IMR-90 (cell line): ENCODE data around the gene NME7. TPM values are rescaled to one million over a fixed set of nuclear protein-coding genes. Genes with fewer than 3 reads are reported as not detected.

ENCODE experiments used
- ATAC-seq: fragments of 200-7000 bp; cut with Tn5 transposase; 2 replicates; pipeline ENCODE4 v1.9.1; 2020; ENCODE audit warnings: low read depth, mild to moderate bottlenecking, moderate library complexity
- BruUV-seq: library from RNA; stranded (reverse); fragments of 400-500 nt; replicated peaks from 2 replicates; lab custom pipeline; 2021; lab: Mats Ljungman, UMichigan
- CTCF ChIA-PET: fragments of 300-600 bp; formaldehyde crosslinking; extraction: SDS; loops from one replicate; lab custom pipeline; 2021; ENCODE audit warnings: antibody characterized with exemption; lab: Yijun Ruan, JAX
- POLR2A ChIA-PET: fragments of 300-600 bp; sonication (Branson Sonifier 250); formaldehyde crosslinking; loops from one replicate; lab custom pipeline; 2022; ENCODE audit warnings: antibody characterized with exemption; ENCODE audit not compliant: unreplicated experiment; lab: Charles Lee
- DNase-seq: peaks from one replicate; pipeline ENCODE4 v3.0.0; 2013
- H2AFZ ChIP-seq: replicated peaks from 2 replicates; pipeline ENCODE3; 2013; ENCODE audit warnings: low read length, mild to moderate bottlenecking; ENCODE audit not compliant: poor library complexity
- H2AK5ac ChIP-seq: 2 replicates; pipeline ENCODE4 v1.6.1; 2013; ENCODE audit warnings: low read depth, low read length, inconsistent platforms
- H2AK9ac ChIP-seq: replicated peaks from 2 replicates; pipeline ENCODE3; 2013; ENCODE audit warnings: mild to moderate bottlenecking, low read depth, low read length, moderate library complexity; ENCODE audit not compliant: poor library complexity
- H2BK120ac ChIP-seq: 2 replicates; pipeline ENCODE4 v1.6.1; 2013; ENCODE audit warnings: low read depth, low read length, inconsistent platforms
- H2BK15ac ChIP-seq: 3 replicates; pipeline ENCODE4 v1.6.1; 2013; ENCODE audit warnings: low read depth, low read length, inconsistent platforms
- H2BK20ac ChIP-seq: 2 replicates; pipeline ENCODE4 v1.6.1; 2013; ENCODE audit warnings: low read depth, mild to moderate bottlenecking, inconsistent platforms, low read length, moderate library complexity
- H2BK5ac ChIP-seq: 2 replicates; pipeline ENCODE4 v1.6.1; 2013; ENCODE audit warnings: mild to moderate bottlenecking, low read depth, low read length, inconsistent platforms; ENCODE audit not compliant: poor library complexity, severe bottlenecking
- H3K14ac ChIP-seq: replicated peaks from 2 replicates; pipeline ENCODE4 v1.6.1; 2013; ENCODE audit warnings: low read depth, low read length, inconsistent platforms
- H3K18ac ChIP-seq: 2 replicates; pipeline ENCODE4 v1.6.1; 2013; ENCODE audit warnings: low read depth, low read length, control low read depth
- H3K23ac ChIP-seq: 2 replicates; pipeline ENCODE4 v1.6.1; 2013; ENCODE audit warnings: low read depth, low read length, inconsistent platforms
- H3K27ac ChIP-seq: 2 replicates; pipeline ENCODE4 v1.5.1; 2013; ENCODE audit warnings: mild to moderate bottlenecking, control low read depth, low read length; ENCODE audit not compliant: insufficient read depth
- H3K27me3 ChIP-seq: 2 replicates; pipeline ENCODE4 v1.6.1; 2013; ENCODE audit warnings: low read length; ENCODE audit not compliant: control insufficient read depth, insufficient read depth
- H3K36me3 ChIP-seq: 2 replicates; pipeline ENCODE4 v1.6.1; 2013; ENCODE audit warnings: low read length, mixed read lengths; ENCODE audit not compliant: control insufficient read depth, insufficient read depth
- H3K4ac ChIP-seq: 2 replicates; pipeline ENCODE4 v1.6.1; 2013; ENCODE audit warnings: low read depth, low read length, inconsistent platforms
- H3K4me1 ChIP-seq: 2 replicates; pipeline ENCODE4 v1.6.1; 2013; ENCODE audit warnings: low read length, mixed read lengths; ENCODE audit not compliant: control insufficient read depth, insufficient read depth
- H3K4me2 ChIP-seq: 2 replicates; pipeline ENCODE4 v1.6.1; 2013; ENCODE audit warnings: low read depth, mild to moderate bottlenecking, control low read depth, low read length, moderate library complexity
- H3K4me3 ChIP-seq: 2 replicates; pipeline ENCODE4 v1.5.1; 2013; ENCODE audit warnings: low read depth, mild to moderate bottlenecking, control low read depth, low read length, moderate library complexity; ENCODE audit not compliant: insufficient read depth
- H3K56ac ChIP-seq: 2 replicates; pipeline ENCODE4 v1.6.1; 2013; ENCODE audit warnings: low read length, inconsistent platforms; ENCODE audit not compliant: insufficient read depth; ENCODE audit errors: extremely low read depth
- H3K79me1 ChIP-seq, 2 experiments: 2 replicates each; pipeline ENCODE4 v1.6.1; 2013; ENCODE audit warnings: low read length in 2 of 2, inconsistent platforms in 1 of 2, low read depth in 1 of 2
- H3K9ac ChIP-seq: 2 replicates; pipeline ENCODE4 v1.6.1; 2013; ENCODE audit warnings: low read depth, low read length, control low read depth
- H3K9me1 ChIP-seq: 2 replicates; pipeline ENCODE4 v1.6.1; 2013; ENCODE audit warnings: low read length, inconsistent platforms; ENCODE audit not compliant: insufficient read depth
- H3K9me3 ChIP-seq: 2 replicates; pipeline ENCODE4 v1.6.1; 2013; ENCODE audit warnings: low read length; ENCODE audit not compliant: control insufficient read depth, insufficient read depth
- H4K20me1 ChIP-seq: 2 replicates; pipeline ENCODE4 v1.6.1; 2013; ENCODE audit warnings: low read length, inconsistent platforms; ENCODE audit not compliant: insufficient read depth
- H4K5ac ChIP-seq: 2 replicates; pipeline ENCODE4 v1.6.1; 2013; ENCODE audit warnings: mild to moderate bottlenecking, low read depth, low read length, control low read depth
- H4K8ac ChIP-seq, 2 experiments: 2 replicates each; pipeline ENCODE4 v1.6.1; 2013; ENCODE audit warnings: low read depth in 2 of 2, low read length in 2 of 2, control low read depth in 1 of 2, inconsistent platforms in 1 of 2
- H4K91ac ChIP-seq: 2 replicates; pipeline ENCODE4 v1.6.1; 2013; ENCODE audit warnings: low read depth, low read length, inconsistent platforms; ENCODE audit not compliant: insufficient read depth
- BHLHE40 ChIP-seq: fragments of 150-350 bp; IDR thresholded peaks from 2 replicates; pipeline ENCODE4 v1.6.1; 2016; ENCODE audit warnings: mild to moderate bottlenecking, low read depth, low read length
- CEBPB ChIP-seq: IDR thresholded peaks from 2 replicates; pipeline ENCODE4 v1.6.1; 2012; ENCODE audit warnings: low read depth, low read length, improper control_type of control experiment
- CHD1 ChIP-seq: IDR thresholded peaks from 2 replicates; pipeline ENCODE4 v1.6.1; 2012; ENCODE audit warnings: low read depth, low read length, improper control_type of control experiment
- CTCF ChIP-seq: conservative IDR thresholded peaks from 2 replicates; pipeline ENCODE4 v1.5.1; 2012; ENCODE audit warnings: mild to moderate bottlenecking, low read depth, low read length, improper control_type of control experiment
- ELK1 ChIP-seq: fragments of 150-350 bp; IDR thresholded peaks from 2 replicates; pipeline ENCODE4 v1.6.1; 2016; ENCODE audit warnings: low read depth, mild to moderate bottlenecking, low read length, moderate library complexity, borderline replicate concordance
- FOS ChIP-seq: fragments of 150-350 bp; IDR thresholded peaks from 2 replicates; pipeline ENCODE4 v1.6.1; 2016; ENCODE audit warnings: low read depth, low read length
- MAFK ChIP-seq: IDR thresholded peaks from 2 replicates; pipeline ENCODE4 v1.6.1; 2012; ENCODE audit warnings: low read depth, low read length, improper control_type of control experiment
- MAZ ChIP-seq: IDR thresholded peaks from 2 replicates; pipeline ENCODE4 v1.6.1; 2012; ENCODE audit warnings: low read depth, mild to moderate bottlenecking, low read length, improper control_type of control experiment, moderate library complexity, borderline replicate concordance
- MXI1 ChIP-seq: IDR thresholded peaks from 2 replicates; pipeline ENCODE4 v1.6.1; 2012; ENCODE audit warnings: low read depth, mild to moderate bottlenecking, low read length, moderate library complexity, borderline replicate concordance
- NFE2L2 ChIP-seq: fragments of 150-350 bp; IDR thresholded peaks from 2 replicates; pipeline ENCODE4 v1.6.1; 2016; ENCODE audit warnings: low read depth, mild to moderate bottlenecking, low read length
- POLR2A ChIP-seq: IDR thresholded peaks from 2 replicates; pipeline ENCODE4 v1.6.1; 2012; ENCODE audit warnings: mild to moderate bottlenecking, low read depth, low read length
- RAD21 ChIP-seq: IDR thresholded peaks from 2 replicates; pipeline ENCODE4 v1.6.1; 2012; ENCODE audit warnings: low read length, improper control_type of control experiment
- RCOR1 ChIP-seq: IDR thresholded peaks from 2 replicates; pipeline ENCODE4 v1.6.1; 2012; ENCODE audit warnings: mild to moderate bottlenecking, low read length, improper control_type of control experiment; ENCODE audit not compliant: insufficient replicate concordance
- RFX5 ChIP-seq: IDR thresholded peaks from 2 replicates; pipeline ENCODE4 v1.8.0; 2012; ENCODE audit warnings: low read depth, mild to moderate bottlenecking, low read length, moderate library complexity
- SMC3 ChIP-seq: fragments of 150-350 bp; IDR thresholded peaks from 2 replicates; pipeline ENCODE4 v1.6.1; 2016; ENCODE audit warnings: low read depth, mild to moderate bottlenecking, antibody characterized with exemption, low read length, moderate library complexity
- USF2 ChIP-seq: fragments of 150-350 bp; IDR thresholded peaks from 2 replicates; pipeline ENCODE4 v1.6.1; 2017; ENCODE audit warnings: mild to moderate bottlenecking, antibody characterized with exemption, low read length, low read depth
- WGBS, 2 experiments: methylation state at CpG; one replicate each; pipeline versions ENCODE4 v1.1.5 to v1.1.7; 2013; ENCODE audit warnings: missing lambda C conversion rate in 2 of 2; ENCODE audit not compliant: insufficient read length in 1 of 2; ENCODE audit errors: extremely low coverage in 2 of 2; 5-methylcytosine and 5-hydroxymethylcytosine counted together
- dilution Hi-C: fragments of 300-500 bp; cut with HindIII; formaldehyde crosslinking; loops from one replicate; pipeline ENCODE4 v1.14.3; 2018; ENCODE audit warnings: low sequenced_read_pairs; ENCODE audit not compliant: unreplicated experiment
- in situ Hi-C: fragments of 300-500 bp; cut with MboI; formaldehyde crosslinking; loops from 3 replicates; pipeline ENCODE4 v1.14.3; 2019; ENCODE audit warnings: low sequenced_read_pairs, inconsistent platforms, mixed read lengths
- intact Hi-C: fragments of 100-400 bp; cut with micrococcal nuclease; formaldehyde crosslinking; loops from 2 replicates; pipeline ENCODE4 v1.10.0; 2022
- polyA plus RNA-seq, 3 experiments: library from polyadenylated mRNA; depleted of rRNA; stranded (reverse); fragments of >200 nt; gene quantifications; 2 replicates each; pipeline ENCODE4 v1.2.3, GENCODE V29; 2012; ENCODE audit warnings: low replicate concordance in 1 of 3
- total RNA-seq: library from RNA; depleted of rRNA; stranded (reverse); fragments of >200 nt; gene quantifications from 2 replicates; pipeline ENCODE4 v1.2.3, GENCODE V29; 2012

Gene NME7
- total and polyA plus RNA-seq, 2 of the 4 experiments (the other 2 are of a cell fraction): 18.3 to 22.4 TPM

- ChIA-PET CTCF (interaction anchor here (1.1 to 1.9 kb wide), 2 partner anchors 12 to 37 kb away, joined by 4 to 6 read pairs; no protein-coding TSS in a partner anchor), POLR2A (interaction anchor here (0.5 kb wide), 1 partner anchor 1159 kb away, joined by 4 read pairs; no protein-coding TSS in a partner anchor)
- Histone ChIP-seq H3K4ac (no peak overlapping the region), H3K23ac (no peak overlapping the region), H2AFZ (no peak overlapping the region), H3K79me1 (peaks cover 12 to 19% of the 10 kb centered on the region in 2 experiments), H2BK5ac (no peak overlapping the region), H3K9me1 (peaks cover 2% of the 10 kb centered on the region; the same call in 1 of the 2 replicates), H3K36me3 (no peaks in the 10 kb centered on the region), H4K20me1 (no peaks in the 10 kb centered on the region), H4K91ac (no peak overlapping the region), H3K4me1 (peaks cover 8% of the 10 kb centered on the region), H2AK9ac (no peak overlapping the region), H3K18ac (no peak overlapping the region), H2AK5ac (peak overlapping the region; percentile 81; the same call in 1 of the 2 replicates), H2BK120ac (no peak overlapping the region), H3K27me3 (no peaks in the 10 kb centered on the region), H4K5ac (no peak overlapping the region), H2BK20ac (no peak overlapping the region), H3K14ac (no peak overlapping the region; the same call in 1 of the 2 replicates), H3K27ac (no peak overlapping the region), H3K9ac (no peak overlapping the region), H2BK15ac (no peak overlapping the region), H3K9me3 (no peaks in the 10 kb centered on the region), H3K56ac (no peak overlapping the region), H3K4me3 (no peak overlapping the region), H4K8ac (no peak overlapping the region), H3K4me2 (no peak overlapping the region)
- BruUV-seq: no TSS peak
- intact Hi-C loops: no loop called here
- ATAC-seq: no peak
- no CpG with 5 or more reads among the region's 1 CpG for WGBS, 2 experiments
- DNase-seq: peak; percentile 2
- TF ChIP-seq MXI1 (no peak), ELK1 (no peak), RAD21 (no peak), NFE2L2 (no peak), CTCF (no peak), RFX5 (no peak), POLR2A (no peak), FOS (no peak), SMC3 (no peak), CHD1 (no peak), BHLHE40 (no peak), MAFK (no peak), RCOR1 (no peak), USF2 (no peak), MAZ (no peak), CEBPB (no peak)
- dilution Hi-C loops: no loop called here
- in situ Hi-C loops: loop anchor here (25.0 kb wide), 1 partner anchor 1023 kb away; no protein-coding TSS in a partner anchor
Measured at GRCh38 chr1:169360415-169360814, 7.2 kb downstream of the NME7 start.
